Hypothalamus (tissue), 51 donors: ENCODE data around the gene RUNX2.
A peak's percentile ranks its signal among the peaks of the same experiment; 100 is the strongest.

Source experiments
- DNase-seq, 51 donors: peaks; one replicate each; lab custom pipeline; 2025; lab: John Stamatoyannopoulos, UW

RUNX2 gene

GRCh38 chr6:45606831-45607400, 278.8 kb downstream of the RUNX2 start:
- no peak for DNase-seq

- no peak for DNase-seq
These were observed 279.7 kb downstream of the RUNX2 start for GRCh38 chr6:45607798-45608197.

- no peak for DNase-seq
These were observed 280.3 kb downstream of the RUNX2 start for GRCh38 chr6:45608252-45608913.

- DNase-seq: no peak
These were observed 281.1 kb downstream of the RUNX2 start for GRCh38 chr6:45609141-45609638.

- DNase-seq: no peak
These were observed 282.2 kb downstream of the RUNX2 start for GRCh38 chr6:45610374-45610773.

- DNase-seq: no peak
These were observed 282.7 kb downstream of the RUNX2 start for GRCh38 chr6:45610832-45611231.

- no peak for DNase-seq
These were observed 283.4 kb downstream of the RUNX2 start for GRCh38 chr6:45611491-45611890.

- peak in 14 of 51 donors; percentile 2 to 28 (median 10) for DNase-seq
These were observed 285.5 kb downstream of the RUNX2 start for GRCh38 chr6:45613656-45614055.

- DNase-seq: no peak
These were observed 286.6 kb downstream of the RUNX2 start for GRCh38 chr6:45614488-45615285.

- DNase-seq: no peak
These were observed 288.1 kb downstream of the RUNX2 start for GRCh38 chr6:45616209-45616608.

GRCh38 chr6:45617441-45617840, 289.3 kb downstream of the RUNX2 start:
- DNase-seq: no peak

- no peak for DNase-seq
These were observed 290.1 kb downstream of the RUNX2 start for GRCh38 chr6:45618259-45618658.

- DNase-seq: no peak
These were observed 291.2 kb downstream of the RUNX2 start for GRCh38 chr6:45619211-45619760.

GRCh38 chr6:45619994-45620471, 291.9 kb downstream of the RUNX2 start:
- no peak for DNase-seq

- no peak for DNase-seq
These were observed 296.1 kb downstream of the RUNX2 start for GRCh38 chr6:45624228-45624627.

GRCh38 chr6:45625191-45625664, 297.1 kb downstream of the RUNX2 start:
- no peak for DNase-seq

- no peak for DNase-seq
These were observed 298.2 kb downstream of the RUNX2 start for GRCh38 chr6:45626087-45626891.

- DNase-seq: no peak
These were observed 302.2 kb downstream of the RUNX2 start for GRCh38 chr6:45630314-45630713.

GRCh38 chr6:45630801-45631200, 302.7 kb downstream of the RUNX2 start:
- no peak for DNase-seq

- DNase-seq: no peak
These were observed 303.3 kb downstream of the RUNX2 start for GRCh38 chr6:45631396-45631795.
